B cell (primary cell): ENCODE results near the gene WNT1. TPM values are rescaled to one million over a fixed set of nuclear protein-coding genes. Genes with fewer than 3 reads are reported as not detected.

Experiments used
- ATAC-seq: fragments of 200-7000 bp; cut with Tn5 transposase; one replicate; pipeline ENCODE4 v1.10.0; 2021; ENCODE audit warnings: low read depth, mild to moderate bottlenecking, moderate number of reproducible peaks, moderate library complexity
- CTCF ChIA-PET: fragments of 350-600 bp; sonication (Branson Sonifier 250); formaldehyde crosslinking; loops from one replicate; lab custom pipeline; 2021; ENCODE audit warnings: antibody characterized with exemption, inconsistent platforms; lab: Charles Lee
- POLR2A ChIA-PET: fragments of 350-600 bp; sonication (Branson Sonifier 250); formaldehyde crosslinking; loops from one replicate; lab custom pipeline; 2021; ENCODE audit warnings: antibody characterized with exemption; lab: Charles Lee
- DNase-seq: peaks from one replicate; pipeline ENCODE4 v3.0.0; 2013
- H2AFZ ChIP-seq: 2 replicates; pipeline ENCODE4 v1.6.1; 2012; ENCODE audit warnings: mild to moderate bottlenecking, low read depth, low read length; ENCODE audit not compliant: insufficient read depth, poor library complexity, severe bottlenecking
- H3K27ac ChIP-seq, 2 donors: 1 replicate in 1 of 2; 2 replicates in 1 of 2; pipeline ENCODE4 v1.5.1; 2012 to 2013; ENCODE audit warnings: low read length in 2 of 2, mild to moderate bottlenecking in 2 of 2, moderate library complexity in 1 of 2
- H3K27me3 ChIP-seq, 4 experiments: fragments of 200-600 bp in 1 of 4; sonication (generic) in 1 of 4; replicated peaks in 1 of 4; 1 replicate in 2 of 4; 2 replicates in 2 of 4; pipeline versions ENCODE4 v1.6.1 to v1.7.0; 2013 to 2016; ENCODE audit warnings: low read length in 3 of 4, mild to moderate bottlenecking in 2 of 4, mixed read lengths in 1 of 4, moderate library complexity in 1 of 4; ENCODE audit not compliant: insufficient read depth in 4 of 4, control insufficient read depth in 3 of 4; ENCODE audit errors: control extremely low read depth in 1 of 4
- H3K36me3 ChIP-seq, 2 experiments: replicated peaks in 1 of 2; 1 replicate in 1 of 2; 2 replicates in 1 of 2; pipeline versions ENCODE4 v1.6.1 to v1.7.1; 2013; ENCODE audit warnings: low read length in 1 of 2; ENCODE audit not compliant: insufficient read depth in 2 of 2, control insufficient read depth in 1 of 2; ENCODE audit errors: control extremely low read depth in 1 of 2, extremely low read depth in 1 of 2
- H3K4me1 ChIP-seq, 2 donors: fragments of 200-600 bp in 1 of 2; sonication (generic) in 1 of 2; 1 replicate in 1 of 2; 2 replicates in 1 of 2; pipeline versions ENCODE4 v1.5.1 to v1.6.1; 2013 to 2017; ENCODE audit warnings: low read length in 2 of 2; ENCODE audit not compliant: control insufficient read depth in 2 of 2, insufficient read depth in 2 of 2
- H3K4me2 ChIP-seq: replicated peaks from 2 replicates; pipeline ENCODE3; 2012; ENCODE audit warnings: mild to moderate bottlenecking, low read depth, low read length; ENCODE audit not compliant: poor library complexity, severe bottlenecking
- H3K4me3 ChIP-seq, 5 experiments: fragments of 200-600 bp in 1 of 5; sonication (generic) in 1 of 5; 1 replicate in 3 of 5; 2 replicates in 2 of 5; pipeline versions ENCODE4 v1.5.1 to v1.7.0; 2011 to 2016; ENCODE audit warnings: low read length in 4 of 5, mild to moderate bottlenecking in 4 of 5, low read depth in 2 of 5, control low read depth in 1 of 5, moderate library complexity in 1 of 5; ENCODE audit not compliant: insufficient read depth in 1 of 5; ENCODE audit errors: control extremely low read depth in 1 of 5, extremely low read depth in 1 of 5
- H3K79me2 ChIP-seq: fragments of 200-600 bp; sonication (generic); one replicate; pipeline ENCODE4 v1.6.0; 2016; ENCODE audit warnings: low read length; ENCODE audit not compliant: control insufficient read depth, insufficient read depth
- H3K9ac ChIP-seq: fragments of 200-600 bp; sonication (generic); 2 replicates; pipeline ENCODE4 v1.6.1; 2017; ENCODE audit warnings: mild to moderate bottlenecking, low read length, moderate library complexity
- H3K9me3 ChIP-seq, 3 donors: one replicate each; pipeline versions ENCODE4 v1.6.1 to v1.7.1; 2013; ENCODE audit warnings: low read length in 2 of 3; ENCODE audit not compliant: control insufficient read depth in 2 of 3, insufficient read depth in 1 of 3; ENCODE audit errors: control extremely low read depth in 1 of 3
- H4K20me1 ChIP-seq: 2 replicates; pipeline ENCODE4 v1.6.0; 2012; ENCODE audit warnings: mild to moderate bottlenecking, low read length; ENCODE audit not compliant: insufficient read depth, control insufficient read depth, poor library complexity, severe bottlenecking
- H3K27ac Mint-ChIP-seq: one replicate; pipeline ENCODE4 v1.8.0; 2021; ENCODE audit warnings: mixed read lengths
- H3K27me3 Mint-ChIP-seq: one replicate; pipeline ENCODE4 v1.8.0; 2021; ENCODE audit warnings: mixed read lengths
- H3K4me1 Mint-ChIP-seq: one replicate; pipeline ENCODE4 v1.8.0; 2021; ENCODE audit warnings: mixed read lengths
- H3K4me3 Mint-ChIP-seq: one replicate; pipeline ENCODE4 v1.8.0; 2021; ENCODE audit warnings: mixed read lengths
- H3K9me3 Mint-ChIP-seq: one replicate; pipeline ENCODE4 v1.8.0; 2022; ENCODE audit warnings: mixed read lengths; ENCODE audit not compliant: insufficient read depth
- EZH2 ChIP-seq: IDR thresholded peaks from 2 replicates; pipeline ENCODE4 v1.6.1; 2012; ENCODE audit warnings: borderline replicate concordance, low read depth, mild to moderate bottlenecking, moderate library complexity, low read length; ENCODE audit not compliant: insufficient read depth, poor library complexity, severe bottlenecking
- WGBS: methylation state at CpG from one replicate; pipeline ENCODE4 v1.1.5; 2013; ENCODE audit warnings: missing lambda C conversion rate; ENCODE audit not compliant: insufficient coverage; 5-methylcytosine and 5-hydroxymethylcytosine counted together
- intact Hi-C: fragments of 100-400 bp; cut with micrococcal nuclease; formaldehyde crosslinking; loops from one replicate; pipeline ENCODE4 v1.10.0; 2022
- polyA plus RNA-seq: library from polyadenylated mRNA; depleted of rRNA; stranded (reverse); fragments of >200 nt; gene quantifications from 2 replicates; pipeline ENCODE4 v1.2.3, GENCODE V29; 2012
- total RNA-seq, 2 donors: library from RNA; stranded (reverse); fragments of 120-200 nt in 1 of 2; gene quantifications; 1 replicate in 1 of 2; 2 replicates in 1 of 2; pipeline versions ENCODE4 v1.2.3 to v1.2.4, GENCODE V29; 2013 to 2022
- TF ChIP-seq, protein P1 (sequence below): fragments of 200-600 bp; IDR thresholded peaks from one replicate; pipeline ENCODE4 v1.8.0; 2022; ENCODE audit warnings: antibody characterized with exemption, mild to moderate bottlenecking

The WNT1 gene
- total and polyA plus RNA-seq, 2 donors (not counting 1 experiment from before 2014, with no cell fraction given) = 0.55 TPM; not detected in 1

DNA sequence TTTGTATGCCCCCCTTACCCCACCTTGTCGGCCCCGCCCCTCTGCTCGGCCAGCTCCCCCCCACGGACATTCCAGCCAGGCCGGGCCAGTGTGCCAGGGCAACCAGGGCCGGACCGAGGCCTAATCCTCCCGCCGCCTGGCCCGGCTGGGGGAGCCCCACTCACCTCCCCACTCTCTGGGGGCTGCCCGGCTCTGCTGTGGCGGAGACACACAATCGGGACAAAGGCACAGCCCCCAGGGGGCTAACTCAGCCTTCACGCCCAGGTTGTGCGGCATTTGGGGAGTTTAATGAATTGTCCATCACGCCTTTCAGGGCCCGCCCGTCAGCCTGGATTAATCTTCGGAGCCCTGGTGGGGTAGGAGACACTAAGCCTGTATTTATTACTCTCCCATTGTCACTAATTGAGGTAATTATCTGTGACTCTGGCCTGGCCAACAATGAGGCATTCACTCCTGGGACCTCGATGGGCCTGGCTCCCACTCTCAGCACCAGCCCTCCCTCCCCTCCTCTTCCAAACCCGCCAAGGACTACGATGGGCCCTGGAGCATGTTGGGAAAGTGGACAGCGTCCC is 8.7 kb downstream of the WNT1 start:
- TF ChIP-seq EZH2 = no peak
- TF ChIP-seq, protein P1, sequence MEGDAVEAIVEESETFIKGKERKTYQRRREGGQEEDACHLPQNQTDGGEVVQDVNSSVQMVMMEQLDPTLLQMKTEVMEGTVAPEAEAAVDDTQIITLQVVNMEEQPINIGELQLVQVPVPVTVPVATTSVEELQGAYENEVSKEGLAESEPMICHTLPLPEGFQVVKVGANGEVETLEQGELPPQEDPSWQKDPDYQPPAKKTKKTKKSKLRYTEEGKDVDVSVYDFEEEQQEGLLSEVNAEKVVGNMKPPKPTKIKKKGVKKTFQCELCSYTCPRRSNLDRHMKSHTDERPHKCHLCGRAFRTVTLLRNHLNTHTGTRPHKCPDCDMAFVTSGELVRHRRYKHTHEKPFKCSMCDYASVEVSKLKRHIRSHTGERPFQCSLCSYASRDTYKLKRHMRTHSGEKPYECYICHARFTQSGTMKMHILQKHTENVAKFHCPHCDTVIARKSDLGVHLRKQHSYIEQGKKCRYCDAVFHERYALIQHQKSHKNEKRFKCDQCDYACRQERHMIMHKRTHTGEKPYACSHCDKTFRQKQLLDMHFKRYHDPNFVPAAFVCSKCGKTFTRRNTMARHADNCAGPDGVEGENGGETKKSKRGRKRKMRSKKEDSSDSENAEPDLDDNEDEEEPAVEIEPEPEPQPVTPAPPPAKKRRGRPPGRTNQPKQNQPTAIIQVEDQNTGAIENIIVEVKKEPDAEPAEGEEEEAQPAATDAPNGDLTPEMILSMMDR = no peak
- WGBS = 81% methylated on average over 8 of the region's 23 CpGs
- Histone ChIP-seq H3K79me2 (no peaks in the 10 kb centered on the region), H3K27ac (no peak overlapping the region), H3K9ac (no peak overlapping the region), H3K4me1 (peaks cover 2 to 6% of the 10 kb centered on the region in 2 donors), H4K20me1 (no peaks in the 10 kb centered on the region), H3K27me3 (peaks cover 0 to 52% (median 20%) of the 10 kb centered on the region in 4 experiments), H3K36me3 (no peaks in the 10 kb centered on the region), H3K4me3 (no peak overlapping the region), H3K9me3 (peaks cover 0 to 1% (median 0%) of the 10 kb centered on the region in 3 donors), H2AFZ (no peak overlapping the region), H3K4me2 (no peak overlapping the region)
- no peak overlapping the region for H3K4me3 Mint-ChIP-seq
- H3K9me3 Mint-ChIP-seq = no peaks in the 10 kb centered on the region
- DNase-seq = no peak
- H3K27ac Mint-ChIP-seq = no peak overlapping the region
- POLR2A ChIA-PET = no interaction called here
- no peak for ATAC-seq
- intact Hi-C loops = no loop called here
- peaks cover 53% of the 10 kb centered on the region for H3K27me3 Mint-ChIP-seq
- peaks cover 13% of the 10 kb centered on the region for H3K4me1 Mint-ChIP-seq
- CTCF ChIA-PET = interaction anchor here (1.5 to 1.8 kb wide), 3 partner anchors 37 to 64 kb away, joined by 3 to 9 read pairs (median 8); no protein-coding TSS in a partner anchor

DNA sequence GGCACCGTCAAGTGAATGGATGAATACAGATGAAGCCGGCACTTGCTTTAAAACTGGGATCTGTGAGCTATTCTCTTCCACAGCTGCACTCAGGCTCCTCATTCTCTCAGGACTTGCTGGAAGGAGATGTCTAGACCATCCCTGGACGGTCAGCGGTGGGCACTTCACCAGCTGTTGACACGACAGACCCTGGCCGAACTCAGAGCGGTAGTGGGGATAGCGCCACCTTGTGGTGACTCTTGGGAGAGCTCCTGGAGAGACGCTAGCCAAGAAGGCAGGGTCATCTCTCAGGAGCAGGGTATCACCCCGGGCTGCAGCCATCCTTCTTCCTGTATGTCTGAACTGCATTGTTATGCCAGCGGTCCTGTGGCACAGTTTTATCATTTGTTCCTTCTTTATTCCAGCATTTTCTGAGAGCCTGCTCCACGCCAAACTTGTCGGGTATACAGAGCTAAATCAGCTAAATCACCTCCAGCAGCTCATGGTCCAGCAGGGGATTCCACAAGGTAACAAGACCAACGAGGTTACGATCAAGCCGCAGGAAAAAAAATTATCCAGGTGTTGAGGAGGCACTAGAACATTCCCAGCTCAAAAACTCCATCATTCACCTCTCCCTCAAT is 10.0 kb downstream of the WNT1 start:
- H4K20me1 ChIP-seq = no peaks in the 10 kb centered on the region
- no peak overlapping the region for H3K4me3 ChIP-seq
- Mint-ChIP-seq H3K4me3 (no peak overlapping the region), H3K4me1 (peaks cover 6% of the 10 kb centered on the region), H3K27ac (no peak overlapping the region), H3K9me3 (no peaks in the 10 kb centered on the region), H3K27me3 (peaks cover 48% of the 10 kb centered on the region)
- peak; percentile 71 for ATAC-seq
- H3K4me2 ChIP-seq = no peak overlapping the region
- CTCF ChIA-PET = interaction anchor here (0.6 to 2.3 kb wide), 44 partner anchors 9 to 156 kb away, joined by 3 to 45 read pairs (median 4); partner anchors contain the start of genes ARF3, DDX23, FKBP11 and WNT1
- H3K4me1 ChIP-seq = peaks cover 0 to 5% of the 10 kb centered on the region in 2 donors
- DNase-seq = peak; percentile 76
- H3K9ac ChIP-seq = no peak overlapping the region
- H3K27me3 ChIP-seq = peaks cover 0 to 51% (median 22%) of the 10 kb centered on the region in 4 experiments
- no peaks in the 10 kb centered on the region for H3K36me3 ChIP-seq
- POLR2A ChIA-PET = interaction anchor here (1.0 kb wide), 1 partner anchor 63 kb away, joined by 3 read pairs; no protein-coding TSS in a partner anchor
- WGBS = 34% methylated on average over 16 of the region's 16 CpGs
- intact Hi-C loops = loop anchor here (1.0 kb wide), 1 partner anchor 64 kb away; no protein-coding TSS in a partner anchor
- no peak overlapping the region for H3K27ac ChIP-seq
- TF ChIP-seq, protein P1 = peak; percentile 84
- TF ChIP-seq EZH2 = no peak
- no peaks in the 10 kb centered on the region for H3K79me2 ChIP-seq
- H2AFZ ChIP-seq = no peak overlapping the region
- H3K9me3 ChIP-seq = no peaks in the 10 kb centered on the region
